GM12875 (cell line): ENCODE data around the gene SLC22A3.

Experiments
- H3K4me3 ChIP-seq: one replicate; pipeline ENCODE4 v1.5.1; 2011; ENCODE audit warnings: low read depth, low read length, control low read depth
- CTCF ChIP-seq: IDR thresholded peaks from 2 replicates; pipeline ENCODE4 v1.5.1; 2011; ENCODE audit warnings: low read depth, mild to moderate bottlenecking, control low read depth, inconsistent platforms, low read length, moderate library complexity, borderline replicate concordance; ENCODE audit not compliant: insufficient read depth

SLC22A3 gene

DNA sequence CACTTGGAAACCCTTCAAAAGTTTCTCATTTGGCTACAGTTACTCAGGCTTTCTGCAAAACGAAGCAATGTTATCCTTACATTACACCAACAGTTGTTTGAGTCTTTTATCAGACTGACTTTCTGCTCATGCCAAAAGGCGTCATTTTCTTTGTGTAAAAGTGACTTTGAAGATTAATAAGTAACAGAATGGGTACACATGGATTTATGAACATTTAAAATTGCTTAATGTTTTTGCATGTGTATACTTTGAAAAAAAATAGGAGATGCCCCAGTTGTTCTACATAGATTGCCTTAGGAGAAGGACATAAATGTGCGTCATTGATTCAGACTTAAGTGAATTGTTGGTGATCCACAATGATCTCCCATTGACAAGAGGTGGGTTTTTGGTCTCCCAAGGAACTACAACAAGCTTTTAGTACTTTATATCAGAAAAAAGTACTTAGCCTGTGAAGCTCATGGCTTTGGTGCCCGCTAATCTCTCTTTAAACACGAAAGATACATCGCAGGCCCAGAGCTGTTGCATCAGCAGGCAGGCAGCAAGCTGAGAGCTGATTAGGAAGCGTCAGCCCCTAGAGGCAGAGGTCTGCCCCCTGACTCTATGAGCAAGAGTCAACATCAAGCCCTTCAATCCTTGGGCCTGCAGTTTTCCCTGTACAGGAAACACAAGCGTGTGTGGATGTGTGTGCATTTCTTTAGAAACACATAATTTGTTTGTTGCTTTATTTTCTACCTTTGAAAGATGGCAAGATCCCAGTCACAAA lies 45.9 kb downstream of the SLC22A3 start:
- TF ChIP-seq CTCF: no peak

DNA sequence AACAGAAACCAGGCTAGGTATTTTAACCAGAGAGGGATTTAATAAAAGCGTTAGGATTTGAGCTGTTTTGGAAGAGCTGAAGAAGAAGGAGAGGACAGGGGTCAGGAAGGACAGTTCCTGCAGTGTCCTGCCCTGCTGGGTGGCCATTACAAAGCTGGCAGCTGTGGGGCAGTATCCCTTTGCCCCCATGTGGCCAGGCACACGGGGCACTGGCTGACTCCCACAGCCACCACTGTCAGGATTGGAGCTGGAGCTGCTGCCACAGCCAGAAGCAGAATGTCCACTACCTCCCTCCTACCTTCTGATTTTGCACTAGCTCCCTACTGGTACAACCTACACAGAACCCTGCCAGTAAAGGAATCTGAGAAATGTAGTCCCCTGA lies 46.5 kb downstream of the SLC22A3 start:
- TF ChIP-seq CTCF: no peak
- no peak overlapping the region for H3K4me3 ChIP-seq

More for the DNA sequence above, 45.9 kb downstream of the SLC22A3 start:
- H3K4me3 ChIP-seq: no peak overlapping the region

GRCh38 chr6:160395187-160395586 lies 47.0 kb downstream of the SLC22A3 start:
- TF ChIP-seq CTCF: no peak
- H3K4me3 ChIP-seq: no peak overlapping the region

- no peak for TF ChIP-seq CTCF
- no peak overlapping the region for H3K4me3 ChIP-seq
These were observed 48.1 kb downstream of the SLC22A3 start for GRCh38 chr6:160396292-160396691.

DNA sequence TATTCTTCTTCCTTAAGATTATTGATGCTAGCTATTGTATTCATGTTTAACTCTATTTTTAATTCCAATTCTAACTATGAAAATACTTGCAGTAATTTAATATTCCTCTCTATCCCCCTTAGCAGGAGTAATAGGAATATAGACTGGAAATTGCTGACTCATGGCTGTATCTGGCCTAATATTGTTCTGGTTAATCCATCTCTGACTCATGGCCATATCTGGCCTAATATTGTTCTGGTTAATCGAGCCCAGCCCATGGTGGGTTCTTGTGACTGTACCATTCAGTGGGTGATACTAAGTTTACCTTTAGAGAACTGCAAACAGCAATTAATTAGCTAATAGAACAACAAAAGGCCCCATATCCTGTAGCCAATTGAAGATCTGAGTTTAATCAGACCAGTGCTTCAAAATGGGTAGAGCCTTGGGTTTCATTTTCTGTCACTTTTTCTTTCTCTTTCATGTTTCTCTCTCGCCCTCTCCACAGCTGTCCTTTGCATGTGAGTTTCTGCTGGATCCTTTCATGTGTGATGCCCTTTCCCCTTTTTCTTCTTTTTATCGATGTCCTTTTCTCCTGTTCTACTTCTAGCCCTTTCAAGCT lies 50.6 kb downstream of the SLC22A3 start:
- no peak overlapping the region for H3K4me3 ChIP-seq

GRCh38 chr6:160400446-160400845 lies 52.3 kb downstream of the SLC22A3 start:
- TF ChIP-seq CTCF: no peak
- no peak overlapping the region for H3K4me3 ChIP-seq

More for the DNA sequence above, 50.6 kb downstream of the SLC22A3 start:
- no peak for TF ChIP-seq CTCF

DNA sequence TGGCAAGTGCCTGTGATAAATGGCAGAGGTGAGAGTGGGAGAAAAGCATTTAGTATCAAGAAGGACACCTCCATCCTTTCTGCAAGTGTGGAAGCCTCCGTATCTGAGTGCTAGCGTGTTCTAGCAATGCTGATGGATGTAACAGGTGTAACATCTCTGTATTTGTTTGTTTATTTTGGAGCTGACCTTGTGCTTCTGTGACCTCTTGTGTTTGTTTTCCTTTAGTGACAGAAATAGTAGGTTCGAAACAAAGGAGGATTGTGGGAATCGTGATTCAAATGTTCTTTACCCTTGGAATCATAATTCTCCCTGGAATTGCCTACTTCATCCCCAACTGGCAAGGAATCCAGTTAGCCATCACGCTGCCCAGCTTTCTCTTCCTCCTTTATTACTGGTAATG lies 60.4 kb downstream of the SLC22A3 start:
- no peak overlapping the region for H3K4me3 ChIP-seq
- TF ChIP-seq CTCF: no peak
